ENCODE results near the gene USH1G. TPM values are rescaled to one million over a fixed set of nuclear protein-coding genes. Genes with fewer than 3 reads are reported as not detected.

USH1G gene
- total RNA-seq, 1 experiment from 2014 or later: not detected

DNA sequence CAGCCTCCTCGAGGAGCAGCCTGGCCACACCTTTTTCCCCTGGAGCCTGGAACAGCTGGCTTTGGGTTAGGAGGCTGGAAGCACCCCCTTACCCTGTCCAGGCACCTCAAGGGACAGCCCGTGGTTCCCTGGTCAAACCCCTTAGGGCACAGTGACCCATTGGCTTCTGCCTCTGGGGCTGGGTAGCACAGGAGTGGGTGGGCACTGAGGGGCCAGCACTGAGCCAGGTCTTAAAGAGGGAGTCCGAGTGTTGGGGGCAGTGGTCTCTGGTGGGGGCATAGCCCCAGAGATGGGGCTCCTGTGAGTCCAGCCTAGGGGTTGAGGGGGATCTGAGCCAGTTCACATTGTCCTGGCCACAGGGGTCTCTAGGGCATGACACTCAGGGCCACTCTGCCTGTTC lies 28.0 kb upstream of the USH1G start:
- Histone ChIP-seq H3K4me1 (ENCODE audit: low read length) (no peaks in the 10 kb centered on the region), H3K9me3 (ENCODE audit: low read length) (no peaks in the 10 kb centered on the region), H3K9ac (ENCODE audit: low read length) (no peak overlapping the region), H3K4me3 (ENCODE audit: low read length) (no peak overlapping the region), H3K36me3 (ENCODE audit: insufficient read depth, low read length) (no peaks in the 10 kb centered on the region), H3K27me3 (ENCODE audit: low read length) (no peaks in the 10 kb centered on the region), H2AFZ (ENCODE audit: low read length) (no peak overlapping the region), H3K4me2 (ENCODE audit: low read depth, low read length, poor library complexity, severe bottlenecking) (no peak overlapping the region), H3K79me2 (ENCODE audit: low read length) (no peaks in the 10 kb centered on the region), H3K27ac (ENCODE audit: low read length) (no peak overlapping the region), H3K9me2 (replicated peaks; ENCODE audit: insufficient read depth, low read length) (no peaks in the 10 kb centered on the region), H4K20me1 (ENCODE audit: insufficient read depth, low read depth, low read length) (no peaks in the 10 kb centered on the region)
- DNase-seq: no peak

DNA sequence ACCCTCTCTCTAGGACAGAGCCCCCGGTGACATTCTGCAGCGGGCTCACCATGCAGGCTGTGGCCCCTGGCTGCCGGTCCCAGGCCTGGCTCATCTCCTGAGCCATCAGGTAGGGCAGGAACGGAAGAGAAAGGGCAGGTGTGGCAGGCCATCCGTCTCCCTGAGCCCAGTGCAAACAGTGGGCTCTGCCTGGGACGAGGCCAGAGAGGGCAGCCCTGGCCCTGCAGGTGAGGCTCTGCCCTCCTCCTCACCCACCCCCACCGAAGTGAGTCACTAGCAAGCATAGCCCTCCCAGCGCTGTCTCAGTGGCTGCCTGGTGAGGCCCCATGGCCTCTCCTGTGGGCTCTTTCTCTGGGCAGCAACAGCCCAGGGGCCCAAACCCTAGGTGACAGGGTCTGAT lies 27.2 kb upstream of the USH1G start:
- Histone ChIP-seq H4K20me1 (ENCODE audit: insufficient read depth, low read depth, low read length) (no peaks in the 10 kb centered on the region), H3K27me3 (ENCODE audit: low read length) (no peaks in the 10 kb centered on the region), H2AFZ (ENCODE audit: low read length) (no peak overlapping the region), H3K4me2 (ENCODE audit: low read depth, low read length, poor library complexity, severe bottlenecking) (no peak overlapping the region), H3K27ac (ENCODE audit: low read length) (no peak overlapping the region), H3K9me2 (replicated peaks; ENCODE audit: insufficient read depth, low read length) (no peaks in the 10 kb centered on the region), H3K79me2 (ENCODE audit: low read length) (no peaks in the 10 kb centered on the region), H3K9ac (ENCODE audit: low read length) (no peak overlapping the region), H3K4me1 (ENCODE audit: low read length) (no peaks in the 10 kb centered on the region), H3K36me3 (ENCODE audit: insufficient read depth, low read length) (no peaks in the 10 kb centered on the region), H3K9me3 (ENCODE audit: low read length) (no peaks in the 10 kb centered on the region), H3K4me3 (ENCODE audit: low read length) (no peak overlapping the region)
- no peak for DNase-seq

DNA sequence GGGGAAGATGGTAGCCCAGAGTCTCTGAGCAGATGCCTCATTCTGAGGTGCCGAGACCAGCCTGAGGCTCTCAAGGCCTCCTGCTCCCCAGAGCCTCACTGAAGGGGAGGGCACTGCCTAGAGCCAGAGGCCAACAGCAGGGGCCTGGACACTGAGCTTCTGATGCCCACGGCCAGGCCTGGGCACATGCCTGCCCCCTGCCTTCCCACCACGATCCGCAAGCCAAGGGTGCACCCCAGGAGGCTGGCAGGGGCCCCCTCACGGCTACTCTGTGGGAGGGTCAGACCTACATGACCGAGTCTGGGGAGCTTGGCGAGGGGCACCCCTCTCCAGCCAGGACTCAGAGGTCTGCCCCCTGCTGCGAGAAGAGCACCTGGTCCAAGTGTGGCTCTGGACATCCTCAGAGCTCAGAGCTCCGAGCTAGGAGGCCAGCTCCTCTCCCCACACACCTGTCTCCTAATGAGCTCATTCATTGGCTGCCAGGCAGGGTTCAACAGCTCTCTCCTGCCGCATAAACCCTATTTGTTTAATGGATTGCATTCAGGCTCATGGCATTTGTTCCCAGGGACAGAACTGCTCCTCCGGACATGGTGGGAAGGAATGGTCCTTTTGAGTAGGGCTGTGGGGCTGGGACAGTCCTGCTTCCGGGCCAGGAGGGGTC lies 26.5 kb upstream of the USH1G start:
- no peak for DNase-seq
- no peaks in the 10 kb centered on the region for H3K36me3 ChIP-seq (ENCODE audit: insufficient read depth, low read length)
- H3K4me2 ChIP-seq (ENCODE audit: low read depth, low read length, poor library complexity, severe bottlenecking): no peak overlapping the region

DNA sequence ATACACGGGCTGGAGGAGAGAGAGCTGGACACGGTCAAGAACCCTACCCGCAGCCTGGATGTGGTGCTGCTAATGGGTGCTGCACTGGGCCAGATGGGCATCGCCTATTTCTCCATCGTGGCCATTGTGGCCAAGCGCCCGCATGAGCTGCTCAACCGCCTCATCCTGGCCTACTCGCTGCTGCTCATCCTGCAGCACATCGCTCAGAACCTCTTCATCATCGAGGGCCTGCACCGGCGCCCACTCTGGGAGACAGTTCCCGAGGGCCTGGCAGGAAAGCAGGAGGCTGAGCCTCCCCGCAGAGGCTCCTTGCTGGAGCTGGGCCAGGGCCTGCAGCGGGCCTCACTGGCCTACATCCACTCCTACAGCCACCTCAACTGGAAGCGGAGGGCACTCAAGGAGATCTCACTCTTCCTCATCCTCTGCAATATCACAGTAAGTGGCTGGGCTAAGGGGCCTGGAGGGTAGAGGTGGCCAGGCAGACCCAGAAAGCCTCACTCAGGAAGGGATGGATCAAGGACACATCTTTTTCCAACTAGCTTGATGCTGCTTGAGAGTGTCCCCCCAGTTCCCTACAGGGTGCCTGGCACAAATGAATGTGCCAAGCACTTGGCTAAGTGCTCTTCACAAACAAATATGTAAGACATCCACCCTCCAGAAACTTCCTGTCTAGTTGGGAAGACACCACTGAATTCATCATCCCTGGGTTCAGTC lies 24.1 kb upstream of the USH1G start:
- Histone ChIP-seq H3K4me1 (ENCODE audit: low read length) (no peaks in the 10 kb centered on the region), H3K79me2 (ENCODE audit: low read length) (no peaks in the 10 kb centered on the region), H3K27ac (ENCODE audit: low read length) (no peak overlapping the region), H3K9ac (ENCODE audit: low read length) (no peak overlapping the region), H4K20me1 (ENCODE audit: insufficient read depth, low read depth, low read length) (no peaks in the 10 kb centered on the region), H3K9me2 (replicated peaks; ENCODE audit: insufficient read depth, low read length) (no peaks in the 10 kb centered on the region), H2AFZ (ENCODE audit: low read length) (no peak overlapping the region), H3K4me3 (ENCODE audit: low read length) (no peak overlapping the region), H3K27me3 (ENCODE audit: low read length) (no peaks in the 10 kb centered on the region), H3K36me3 (ENCODE audit: insufficient read depth, low read length) (no peaks in the 10 kb centered on the region), H3K9me3 (ENCODE audit: low read length) (no peaks in the 10 kb centered on the region), H3K4me2 (ENCODE audit: low read depth, low read length, poor library complexity, severe bottlenecking) (no peak overlapping the region)
- DNase-seq: no peak

More for the DNA sequence above, 26.5 kb upstream of the USH1G start:
- Histone ChIP-seq H3K9ac (ENCODE audit: low read length) (no peak overlapping the region), H4K20me1 (ENCODE audit: insufficient read depth, low read depth, low read length) (no peaks in the 10 kb centered on the region), H3K27me3 (ENCODE audit: low read length) (no peaks in the 10 kb centered on the region), H3K4me1 (ENCODE audit: low read length) (no peaks in the 10 kb centered on the region), H3K4me3 (ENCODE audit: low read length) (no peak overlapping the region), H3K27ac (ENCODE audit: low read length) (no peak overlapping the region), H3K9me2 (replicated peaks; ENCODE audit: insufficient read depth, low read length) (no peaks in the 10 kb centered on the region), H2AFZ (ENCODE audit: low read length) (no peak overlapping the region), H3K9me3 (ENCODE audit: low read length) (no peaks in the 10 kb centered on the region), H3K79me2 (ENCODE audit: low read length) (no peaks in the 10 kb centered on the region)

DNA sequence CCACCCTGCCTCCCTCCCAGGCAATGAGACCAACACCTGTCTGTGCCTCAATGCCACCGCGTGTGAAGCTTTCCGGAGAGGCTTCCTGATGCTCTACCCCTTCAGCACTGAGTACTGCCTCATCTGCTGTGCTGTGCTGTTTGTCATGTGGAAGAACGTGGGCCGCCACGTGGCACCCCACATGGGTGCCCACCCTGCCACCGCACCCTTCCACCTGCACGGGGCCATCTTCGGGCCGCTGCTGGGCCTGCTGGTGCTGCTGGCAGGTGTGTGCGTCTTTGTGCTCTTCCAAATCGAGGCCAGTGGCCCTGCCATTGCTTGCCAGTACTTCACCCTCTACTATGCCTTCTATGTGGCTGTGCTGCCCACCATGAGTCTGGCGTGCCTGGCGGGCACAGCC lies 23.6 kb upstream of the USH1G start:
- Histone ChIP-seq H3K79me2 (ENCODE audit: low read length) (no peaks in the 10 kb centered on the region), H3K9ac (ENCODE audit: low read length) (no peak overlapping the region), H3K27ac (ENCODE audit: low read length) (no peak overlapping the region), H4K20me1 (ENCODE audit: insufficient read depth, low read depth, low read length) (no peaks in the 10 kb centered on the region), H3K9me3 (ENCODE audit: low read length) (no peaks in the 10 kb centered on the region), H2AFZ (ENCODE audit: low read length) (no peak overlapping the region), H3K4me3 (ENCODE audit: low read length) (no peak overlapping the region), H3K36me3 (ENCODE audit: insufficient read depth, low read length) (no peaks in the 10 kb centered on the region), H3K4me1 (ENCODE audit: low read length) (no peaks in the 10 kb centered on the region), H3K4me2 (ENCODE audit: low read depth, low read length, poor library complexity, severe bottlenecking) (no peak overlapping the region), H3K9me2 (replicated peaks; ENCODE audit: insufficient read depth, low read length) (no peaks in the 10 kb centered on the region), H3K27me3 (ENCODE audit: low read length) (no peaks in the 10 kb centered on the region)
- no peak for DNase-seq

DNA sequence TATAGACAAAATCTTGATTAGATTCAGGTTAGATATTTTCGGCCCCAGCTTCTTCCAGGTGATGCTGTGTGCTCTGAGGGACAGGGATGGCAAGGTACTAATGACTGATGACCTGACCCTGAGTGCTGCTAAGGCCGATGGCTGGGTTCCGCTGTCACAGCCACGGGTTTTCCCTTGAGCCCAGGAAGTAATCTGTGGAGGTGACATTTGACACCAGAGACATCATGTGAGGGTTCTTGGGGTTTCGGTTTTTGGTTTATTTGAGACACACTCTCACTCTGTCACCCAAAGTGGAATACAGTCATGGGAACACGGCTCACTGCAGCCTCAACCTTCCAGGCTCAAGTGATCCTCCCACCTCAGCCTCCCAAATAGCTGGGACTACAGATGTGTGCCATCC lies 22.5 kb upstream of the USH1G start:
- Histone ChIP-seq H3K4me3 (ENCODE audit: low read length) (no peak overlapping the region), H3K9me3 (ENCODE audit: low read length) (no peaks in the 10 kb centered on the region), H3K36me3 (ENCODE audit: insufficient read depth, low read length) (no peaks in the 10 kb centered on the region), H2AFZ (ENCODE audit: low read length) (no peak overlapping the region), H3K79me2 (ENCODE audit: low read length) (no peaks in the 10 kb centered on the region), H4K20me1 (ENCODE audit: insufficient read depth, low read depth, low read length) (no peaks in the 10 kb centered on the region), H3K4me1 (ENCODE audit: low read length) (no peaks in the 10 kb centered on the region), H3K9ac (ENCODE audit: low read length) (no peak overlapping the region), H3K9me2 (replicated peaks; ENCODE audit: insufficient read depth, low read length) (no peaks in the 10 kb centered on the region), H3K27ac (ENCODE audit: low read length) (no peak overlapping the region), H3K27me3 (ENCODE audit: low read length) (no peaks in the 10 kb centered on the region), H3K4me2 (ENCODE audit: low read depth, low read length, poor library complexity, severe bottlenecking) (no peak overlapping the region)
- DNase-seq: no peak

DNA sequence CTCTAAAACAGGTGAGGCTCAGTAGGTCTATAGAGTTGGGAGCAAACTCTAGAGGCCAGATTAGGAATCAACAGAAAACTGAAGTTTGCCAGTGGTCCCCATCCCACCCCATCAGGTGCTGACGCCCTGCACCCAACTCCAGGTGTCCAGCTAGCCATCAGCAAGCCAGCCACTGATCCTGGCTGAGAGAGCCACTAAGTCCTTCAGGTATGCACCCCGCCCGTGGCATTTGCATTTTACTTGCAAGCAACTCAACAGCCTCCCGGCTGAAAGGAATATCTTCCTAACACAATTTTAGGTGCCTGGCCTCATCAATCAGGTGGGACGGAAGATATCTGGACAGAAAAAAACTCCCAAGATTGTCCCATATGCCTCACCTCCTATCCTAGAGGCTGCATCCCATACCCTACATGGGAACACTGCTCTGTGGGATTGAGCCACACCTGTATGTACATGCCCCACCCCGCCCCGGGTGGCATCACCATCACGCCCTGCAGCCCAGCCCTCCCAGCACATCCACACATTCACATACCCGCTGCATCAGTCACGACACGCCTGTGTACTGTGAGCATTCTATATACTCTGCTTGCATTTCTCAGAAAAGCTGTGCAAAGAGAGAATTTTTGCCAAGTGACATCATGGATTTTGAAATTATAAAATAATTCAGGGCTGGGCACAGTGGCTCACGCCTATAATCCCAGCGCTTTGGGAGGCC lies 20.9 kb upstream of the USH1G start:
- Histone ChIP-seq H3K4me1 (ENCODE audit: low read length) (no peaks in the 10 kb centered on the region), H3K4me3 (ENCODE audit: low read length) (no peak overlapping the region), H3K27ac (ENCODE audit: low read length) (no peak overlapping the region), H3K27me3 (ENCODE audit: low read length) (no peaks in the 10 kb centered on the region), H3K9me3 (ENCODE audit: low read length) (no peaks in the 10 kb centered on the region), H2AFZ (ENCODE audit: low read length) (no peak overlapping the region), H3K36me3 (ENCODE audit: insufficient read depth, low read length) (no peaks in the 10 kb centered on the region), H3K79me2 (ENCODE audit: low read length) (no peaks in the 10 kb centered on the region), H3K4me2 (ENCODE audit: low read depth, low read length, poor library complexity, severe bottlenecking) (no peak overlapping the region), H3K9me2 (replicated peaks; ENCODE audit: insufficient read depth, low read length) (no peaks in the 10 kb centered on the region), H4K20me1 (ENCODE audit: insufficient read depth, low read depth, low read length) (no peaks in the 10 kb centered on the region), H3K9ac (ENCODE audit: low read length) (no peak overlapping the region)
- DNase-seq: no peak

DNA sequence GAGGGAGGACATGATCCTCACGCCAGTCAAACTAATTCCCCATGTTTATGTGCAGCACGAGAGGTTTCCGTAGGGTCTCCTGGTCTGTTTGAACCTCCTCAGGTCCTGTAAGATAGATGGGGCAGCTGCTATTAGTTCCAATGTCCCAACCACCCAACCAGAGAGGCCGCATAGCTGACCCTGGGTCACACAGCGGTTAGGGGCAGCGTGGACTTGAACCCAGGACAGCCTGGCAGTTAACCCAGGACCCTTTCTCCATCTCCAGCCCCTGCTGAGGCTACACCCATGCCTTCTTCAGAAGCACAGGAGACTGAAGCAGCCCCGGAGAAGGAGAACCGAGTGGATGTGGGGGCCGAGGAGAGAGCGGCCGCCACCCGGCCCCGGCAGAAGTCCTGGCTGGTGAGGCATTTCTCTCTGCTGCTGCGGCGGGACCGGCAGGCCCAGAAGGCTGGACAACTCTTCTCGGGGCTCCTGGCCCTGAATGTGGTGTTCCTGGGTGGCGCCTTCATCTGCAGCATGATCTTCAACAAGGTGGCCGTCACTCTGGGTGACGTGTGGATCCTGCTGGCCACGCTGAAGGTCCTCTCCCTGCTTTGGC lies 18.2 kb upstream of the USH1G start:
- H3K27ac ChIP-seq (ENCODE audit: low read length): no peak overlapping the region
- no peaks in the 10 kb centered on the region for H3K4me1 ChIP-seq (ENCODE audit: low read length)
- H2AFZ ChIP-seq (ENCODE audit: low read length): no peak overlapping the region
- no peak overlapping the region for H3K9ac ChIP-seq (ENCODE audit: low read length)
- no peaks in the 10 kb centered on the region for H3K36me3 ChIP-seq (ENCODE audit: insufficient read depth, low read length)
- H4K20me1 ChIP-seq (ENCODE audit: insufficient read depth, low read depth, low read length): no peaks in the 10 kb centered on the region
- no peak overlapping the region for H3K4me3 ChIP-seq (ENCODE audit: low read length)
- H3K9me2 ChIP-seq (replicated peaks; ENCODE audit: insufficient read depth, low read length): no peaks in the 10 kb centered on the region
- no peaks in the 10 kb centered on the region for H3K79me2 ChIP-seq (ENCODE audit: low read length)
- no peaks in the 10 kb centered on the region for H3K27me3 ChIP-seq (ENCODE audit: low read length)
- no peak overlapping the region for H3K4me2 ChIP-seq (ENCODE audit: low read depth, low read length, poor library complexity, severe bottlenecking)
- no peaks in the 10 kb centered on the region for H3K9me3 ChIP-seq (ENCODE audit: low read length)
- no peak for DNase-seq

Data from Karpas-422 (cell line).